DMS53 treated with DMSO at 0.1 percent for 48 hours (cell line): ENCODE results near the gene INSIG1.
A peak's percentile ranks its signal among the peaks of the same experiment; 100 is the strongest.

ENCODE experiments used
- DNase-seq: peaks from one replicate; lab custom pipeline; 2025; ENCODE audit not compliant: unreplicated experiment; lab: John Stamatoyannopoulos, UW

The INSIG1 gene

DNA sequence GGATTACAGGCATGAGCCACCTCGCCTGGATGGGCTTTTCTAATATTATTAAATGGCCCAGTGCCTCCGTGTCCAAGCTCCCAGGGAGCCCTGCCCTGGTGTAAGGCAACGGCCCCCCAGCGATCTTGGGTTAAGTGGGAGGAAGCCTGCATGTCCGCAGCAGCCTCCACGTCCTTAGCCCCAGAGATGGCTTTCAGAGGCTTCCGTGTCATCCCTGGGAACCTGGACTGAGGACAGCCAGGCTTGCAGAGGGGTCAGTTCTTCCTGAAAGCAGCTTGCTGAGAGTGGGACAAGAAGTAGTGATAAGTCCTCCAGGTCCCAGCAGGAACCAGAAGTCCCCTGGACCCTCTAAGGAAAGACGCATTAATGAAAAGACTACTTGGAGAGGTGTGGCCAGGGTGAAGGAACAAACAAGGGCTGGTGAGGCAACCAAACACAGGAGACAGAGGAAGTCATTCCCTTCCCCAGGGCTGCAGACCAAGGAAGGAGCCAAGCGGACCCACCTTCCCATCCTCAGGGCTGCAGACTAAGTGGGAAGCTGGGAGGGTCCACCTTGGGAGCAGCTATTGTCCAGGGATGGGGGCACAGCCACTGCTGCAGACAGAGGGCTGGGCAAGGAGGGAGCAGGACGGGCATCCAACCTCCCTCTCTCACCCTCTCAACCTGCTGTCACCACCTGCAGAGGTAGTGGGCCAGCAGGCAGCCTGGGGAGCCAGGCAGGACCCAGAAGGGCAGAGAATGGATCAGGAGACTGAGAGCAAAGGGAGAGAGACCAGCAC, 13.0 kb upstream of the INSIG1 start:
- DNase-seq = no peak

DNA sequence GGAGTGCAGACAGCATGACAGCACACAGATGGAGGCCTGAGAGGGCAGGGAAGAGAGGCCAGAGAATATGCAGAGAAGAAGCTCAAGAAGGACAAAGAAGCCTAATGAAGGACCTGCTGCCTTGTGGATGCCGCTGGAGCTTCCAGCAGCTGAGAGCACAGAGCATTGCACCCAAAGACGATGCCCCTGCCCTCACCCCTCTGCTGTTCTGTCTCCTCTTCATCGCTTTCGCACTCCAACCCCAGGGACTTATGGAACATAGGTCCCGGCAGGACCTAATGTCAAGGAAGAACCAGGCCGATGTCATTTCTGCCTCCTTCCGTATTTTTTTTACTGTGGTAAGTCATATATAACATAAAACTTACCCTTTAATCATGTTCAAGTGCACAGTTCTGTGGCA, 12.3 kb upstream of the INSIG1 start:
- no peak for DNase-seq

DNA sequence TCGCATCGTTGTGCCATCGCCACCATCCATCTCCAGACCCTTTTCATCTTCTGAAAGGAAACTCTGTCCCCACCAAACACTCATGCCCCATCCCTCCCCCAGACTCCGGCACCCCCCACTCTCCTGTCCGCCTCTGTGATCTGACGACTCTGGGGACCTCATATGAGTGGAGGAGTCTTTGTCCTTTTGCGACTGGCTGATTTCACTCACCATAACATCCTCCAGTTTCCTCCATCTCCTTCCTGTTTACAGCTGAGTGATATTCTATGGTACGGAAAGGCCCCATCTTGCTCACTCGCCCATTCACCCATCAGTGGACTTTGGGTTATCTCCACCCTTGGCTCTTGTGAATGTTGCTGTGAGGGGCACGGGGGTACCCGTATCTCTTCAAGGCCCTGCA, 11.8 kb upstream of the INSIG1 start:
- no peak for DNase-seq

DNA sequence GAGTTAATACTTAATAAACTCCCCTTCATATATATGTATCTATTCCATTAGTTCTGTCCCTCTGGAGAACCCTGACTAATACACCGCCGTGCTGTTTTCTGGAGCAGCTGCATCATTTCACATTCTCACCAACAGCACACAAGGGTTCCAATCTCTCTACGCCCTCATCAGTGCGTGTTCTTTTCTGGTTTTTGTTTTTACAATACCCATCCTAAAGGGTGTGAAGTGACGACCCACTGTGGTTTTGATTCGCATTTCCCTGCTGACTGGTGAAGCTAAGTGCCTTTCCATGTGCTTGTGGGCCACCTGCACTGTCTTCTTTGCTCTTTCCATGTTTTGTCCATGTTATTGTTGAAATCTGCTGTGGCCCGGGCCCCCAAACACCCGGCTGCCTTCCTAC, 11.0 kb upstream of the INSIG1 start:
- no peak for DNase-seq

DNA sequence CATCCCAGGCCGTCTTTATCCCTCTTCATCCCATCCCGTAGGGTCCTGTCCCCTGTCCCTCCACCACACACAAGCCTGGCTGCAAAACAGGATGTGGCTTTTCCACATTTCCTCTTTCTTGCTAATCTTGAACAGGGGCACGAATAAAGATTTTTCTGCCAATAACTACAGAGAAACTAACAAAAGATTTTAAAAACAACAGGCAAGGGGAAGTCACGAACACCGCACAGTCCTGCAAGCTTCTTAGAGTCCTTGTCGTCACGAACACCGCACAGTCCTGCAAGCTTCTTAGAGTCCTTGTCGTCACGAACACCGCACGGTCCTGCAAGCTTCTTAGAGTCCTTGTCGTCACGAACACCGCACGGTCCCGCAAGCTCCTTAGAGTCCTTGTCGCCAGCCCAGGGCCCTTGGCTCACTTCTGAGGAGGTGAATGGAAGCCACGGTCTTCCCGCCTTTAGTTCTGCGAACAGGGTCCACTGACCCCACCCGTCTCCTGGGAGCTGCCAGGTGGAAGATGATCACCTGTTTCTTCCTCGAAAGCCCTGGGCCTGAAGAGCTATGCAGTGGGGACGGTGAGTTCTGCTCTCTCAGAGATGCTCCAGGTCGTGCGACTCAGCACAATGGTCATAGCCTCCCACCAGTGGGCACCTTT, 10.3 kb upstream of the INSIG1 start:
- DNase-seq = no peak

DNA sequence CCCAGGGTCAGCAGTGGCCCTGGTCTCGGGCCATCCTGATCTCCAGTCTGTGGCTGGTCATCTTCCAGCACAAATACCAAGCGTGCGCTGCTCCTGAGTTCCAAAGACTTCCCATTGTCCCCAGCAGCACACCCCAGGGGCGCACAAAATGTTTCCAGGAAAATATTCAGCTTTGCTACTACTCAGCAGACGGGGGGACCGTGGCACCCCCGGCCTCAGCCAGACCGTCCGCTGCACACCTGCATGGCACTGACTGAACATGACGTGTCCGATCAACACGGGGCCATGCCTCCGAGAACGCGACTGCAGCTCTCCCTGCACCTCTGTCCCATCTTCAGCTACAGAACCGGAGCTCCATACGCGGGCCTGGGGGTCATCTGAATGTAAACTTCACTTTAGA, 9.6 kb upstream of the INSIG1 start:
- no peak for DNase-seq

DNA sequence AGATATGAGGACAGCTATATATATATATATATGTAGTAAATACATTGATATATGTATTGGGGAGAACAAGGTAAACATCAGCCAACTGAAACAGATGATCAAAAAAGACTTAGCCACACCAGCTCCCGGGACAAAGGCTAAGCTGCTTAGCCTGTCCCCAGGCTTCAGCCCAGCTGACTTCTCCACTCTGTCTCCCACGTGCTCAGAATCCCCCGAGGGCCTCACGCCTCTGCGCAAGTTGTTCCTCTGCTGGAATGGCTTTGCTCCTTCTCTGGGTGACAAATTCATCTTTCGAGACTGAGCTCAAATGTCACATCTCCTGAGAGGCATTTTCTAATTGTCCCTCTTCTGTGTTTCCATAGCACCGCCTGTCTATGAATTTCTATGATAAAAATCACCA, 8.6 kb upstream of the INSIG1 start:
- DNase-seq = no peak

DNA sequence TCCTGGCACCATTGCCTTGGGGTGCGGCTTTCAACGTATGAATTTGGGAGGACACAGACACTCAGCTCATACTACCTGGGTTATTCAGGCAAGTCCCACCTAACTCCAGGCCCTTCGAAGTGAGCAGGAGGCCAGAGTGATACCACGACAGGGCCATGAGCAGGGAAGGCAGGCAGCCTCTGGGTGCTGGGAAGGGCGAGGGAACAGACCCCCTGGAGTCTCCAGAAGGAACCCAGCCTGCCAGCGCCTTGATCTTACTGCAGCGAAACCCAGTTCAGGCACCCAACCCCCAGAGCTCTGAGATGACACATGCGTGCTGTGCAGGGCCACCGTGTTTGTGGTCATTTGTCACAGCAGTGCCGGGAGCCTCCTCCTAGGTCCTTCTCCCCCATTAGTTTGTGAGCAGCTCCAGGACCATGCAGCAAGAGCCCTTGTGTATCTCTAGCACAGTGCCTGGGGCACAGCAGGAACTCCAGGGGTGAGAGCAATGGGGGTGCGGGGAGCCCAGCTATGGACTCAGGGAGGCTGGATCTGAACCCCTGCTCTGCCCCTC, 7.7 kb upstream of the INSIG1 start:
- DNase-seq = no peak

DNA sequence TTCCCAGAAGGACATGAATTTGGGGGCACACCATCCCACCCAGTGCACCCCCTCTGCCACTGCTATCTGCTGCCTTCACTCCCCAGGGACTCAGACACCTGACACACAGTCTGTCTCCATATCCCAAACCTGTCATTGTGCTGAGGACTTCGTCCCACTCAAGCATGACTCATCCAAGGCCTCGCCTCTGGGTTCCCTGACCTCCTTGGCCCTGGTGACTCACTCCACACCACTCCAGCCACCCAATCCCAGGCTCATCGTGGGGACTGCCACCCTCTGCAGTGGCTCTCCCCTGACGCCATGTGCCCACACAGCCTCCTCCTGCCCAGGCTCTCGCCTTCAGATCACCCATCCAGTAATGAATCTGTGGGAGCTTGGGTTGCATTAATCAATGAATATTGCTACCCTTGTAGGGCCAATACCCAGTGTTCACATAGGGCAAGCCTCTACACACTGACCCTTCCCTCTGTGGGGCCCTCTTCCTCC, 6.6 kb upstream of the INSIG1 start:
- DNase-seq = peak; percentile 38

DNA sequence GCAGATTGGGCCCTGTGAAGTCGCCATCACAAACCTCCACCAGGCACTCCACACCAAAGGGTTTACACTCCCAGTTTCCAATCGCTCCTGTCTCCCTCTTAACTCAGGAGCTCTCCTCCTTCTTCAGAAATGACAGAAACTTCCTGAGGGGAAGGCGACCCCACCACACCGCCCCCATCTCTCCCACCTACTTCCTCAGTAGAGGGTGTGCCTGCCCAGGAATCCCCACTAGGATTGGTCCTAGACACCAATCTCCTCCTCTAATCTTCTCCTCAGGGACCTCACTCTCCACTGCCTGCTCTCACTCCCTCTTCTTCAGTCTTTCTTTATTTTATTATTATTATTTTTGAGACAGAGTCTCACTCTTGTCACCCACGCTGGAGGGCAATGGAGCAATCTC, 5.9 kb upstream of the INSIG1 start:
- no peak for DNase-seq

DNA sequence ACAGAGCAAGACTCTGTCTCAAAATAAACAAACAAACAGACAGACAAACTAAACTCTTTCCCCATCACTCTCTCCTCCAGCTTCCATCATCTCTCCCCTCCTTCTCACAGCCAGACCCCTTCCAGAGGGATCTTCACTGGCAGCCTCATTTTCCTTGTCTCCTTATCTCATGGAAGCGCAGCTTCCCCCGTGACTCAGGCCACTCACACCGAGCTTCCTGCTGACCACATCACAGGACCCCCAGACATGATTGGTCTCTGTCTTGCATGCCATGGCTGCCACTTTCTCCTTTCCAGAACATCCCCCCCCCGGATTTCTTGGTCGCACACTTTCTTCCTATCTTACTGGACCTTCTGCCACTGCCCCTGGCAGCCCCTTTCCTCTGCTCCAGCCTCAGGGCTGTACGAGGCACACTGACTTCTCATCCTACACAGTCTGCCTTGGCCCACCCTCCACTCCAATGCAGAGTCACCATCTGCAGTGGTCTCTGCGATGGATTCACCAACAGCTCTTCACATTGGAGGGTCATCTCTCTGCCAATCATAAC, 4.9 kb upstream of the INSIG1 start:
- DNase-seq = no peak

DNA sequence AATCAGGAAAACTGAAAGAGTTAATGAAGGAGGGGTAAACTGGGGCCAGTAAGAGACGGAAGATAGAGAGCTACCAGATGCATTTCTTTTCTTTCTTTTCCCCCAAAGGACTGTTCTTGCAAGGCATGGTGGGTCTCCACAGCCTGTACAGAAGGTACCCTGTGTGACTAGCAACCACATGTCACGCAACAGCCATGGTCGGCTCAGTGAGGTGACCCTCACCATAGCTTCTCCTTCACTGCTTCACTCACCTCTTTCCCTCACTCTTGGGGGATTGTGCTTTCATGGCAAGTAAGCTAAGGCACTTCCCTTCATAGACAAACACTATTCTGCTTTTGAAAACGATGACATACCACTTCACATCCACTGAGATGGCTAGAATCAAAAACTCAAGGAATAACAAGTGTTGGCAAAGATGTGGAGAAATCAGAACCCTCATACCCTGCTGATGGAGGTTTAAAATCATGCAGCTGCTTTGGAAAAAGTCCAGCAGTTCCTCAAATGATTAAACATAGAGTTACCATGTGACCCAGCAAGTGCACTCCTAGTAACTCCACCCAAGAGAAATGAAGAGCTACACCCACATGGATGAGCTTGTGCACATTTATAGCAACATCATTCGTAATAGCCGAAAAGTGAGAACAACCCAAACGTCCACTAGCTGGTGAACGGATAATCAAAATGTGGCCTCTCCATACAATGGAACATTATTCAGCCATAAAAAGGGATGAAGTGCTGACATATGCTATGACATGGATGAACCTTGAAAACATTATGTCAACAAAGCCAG, 3.8 kb upstream of the INSIG1 start:
- DNase-seq = no peak

DNA sequence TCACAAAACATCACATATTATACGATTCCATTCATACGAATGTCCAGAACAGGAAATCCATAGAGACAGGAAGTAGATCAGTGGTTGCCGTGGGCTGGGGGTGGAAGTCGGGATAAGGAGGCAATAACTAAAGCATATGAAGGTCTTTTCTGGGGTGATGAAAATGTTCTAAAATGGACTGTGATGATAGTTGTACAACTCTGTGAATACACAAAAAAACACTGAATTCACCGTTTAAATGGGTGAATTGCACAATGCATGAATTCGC, 3.2 kb upstream of the INSIG1 start:
- DNase-seq = no peak

DNA sequence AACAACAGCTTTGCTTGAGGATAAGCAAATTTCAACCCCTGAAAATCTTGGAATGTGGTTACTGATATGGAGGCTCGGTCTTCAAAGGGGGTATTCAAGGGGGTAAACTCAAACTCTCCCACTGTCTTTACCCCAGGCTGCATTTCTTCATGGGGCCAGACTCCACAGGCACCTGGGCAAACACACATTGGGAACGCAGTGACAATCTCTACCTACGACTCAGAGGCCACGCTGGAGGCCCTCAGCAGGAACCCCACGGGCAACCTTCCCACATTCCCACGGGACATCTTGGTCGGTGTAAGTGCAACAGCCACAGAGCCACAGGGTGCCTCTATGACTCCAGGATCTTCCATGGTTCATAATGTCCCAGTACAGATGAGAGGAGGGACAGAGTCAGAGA, 2.2 kb upstream of the INSIG1 start:
- no peak for DNase-seq

DNA sequence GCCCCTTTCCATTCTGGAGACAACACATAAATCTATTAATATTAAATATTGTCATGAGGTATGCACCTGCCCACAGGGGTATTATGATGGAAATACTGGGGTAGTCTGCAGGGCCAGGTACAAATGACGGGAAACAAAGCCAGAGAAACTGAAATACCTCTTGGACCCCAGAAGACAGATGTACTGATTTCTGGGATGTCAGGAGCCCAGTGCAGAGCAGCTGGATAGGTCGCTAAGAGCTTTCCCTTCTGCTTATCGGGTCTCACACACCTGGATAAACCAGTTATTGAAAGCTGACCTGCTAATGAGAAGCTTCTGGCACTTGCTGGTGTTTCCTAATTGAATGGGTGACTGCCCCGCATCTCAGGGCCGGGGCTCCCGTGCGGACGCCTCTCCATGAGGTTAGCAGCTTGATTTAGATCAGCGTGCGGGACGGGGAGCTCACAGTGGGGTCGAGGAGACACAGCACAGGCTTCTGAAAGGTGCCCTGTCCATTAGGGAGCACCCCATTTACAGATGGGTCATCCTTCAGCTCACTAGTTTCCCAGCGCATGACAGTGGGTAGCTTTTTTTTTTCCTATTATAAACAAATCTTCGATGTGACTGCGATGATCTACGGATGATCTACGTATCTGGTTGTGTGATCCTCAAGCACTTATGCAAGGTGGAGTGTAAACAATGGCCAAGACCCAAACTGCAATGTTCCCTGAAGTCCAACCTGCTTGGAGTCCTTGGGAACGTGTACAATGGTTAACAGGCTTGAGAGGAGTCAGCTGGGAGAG, 1.5 kb upstream of the INSIG1 start:
- DNase-seq = no peak

DNA sequence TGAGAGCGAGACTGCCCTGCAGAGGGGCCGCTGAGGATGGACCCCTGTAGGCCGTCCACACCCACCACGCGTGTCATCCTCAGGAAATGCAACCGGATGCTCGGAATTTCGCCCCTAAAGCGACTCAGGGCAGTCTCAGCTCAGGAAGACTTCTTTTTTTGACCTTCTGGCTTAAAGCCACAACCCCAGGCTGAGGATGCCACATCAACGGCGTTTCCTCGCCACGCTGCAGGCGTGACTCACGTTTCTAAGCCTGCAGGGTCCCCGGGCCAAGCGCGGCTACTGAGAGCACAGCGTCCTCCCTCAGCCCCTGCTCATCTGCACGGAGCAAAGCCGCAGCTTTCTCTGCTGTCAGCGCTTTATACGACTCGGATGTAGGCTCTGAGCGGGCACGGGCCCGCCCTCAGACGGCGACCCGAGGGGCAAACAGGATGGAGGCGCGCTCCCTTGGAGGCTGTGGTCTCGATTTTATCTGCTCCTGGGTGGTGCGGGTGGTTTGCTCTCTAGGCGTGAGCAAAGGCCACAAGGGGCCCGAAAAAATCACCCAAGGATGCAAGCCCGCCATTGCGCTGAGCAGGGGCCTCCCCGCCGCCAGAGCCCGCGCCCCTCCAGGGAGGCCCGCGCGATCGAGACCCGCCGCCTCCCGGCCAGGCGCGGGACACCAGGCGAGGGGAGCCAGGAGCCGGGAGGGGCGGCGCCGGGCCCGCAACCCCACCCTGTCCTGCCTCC, 726 bp upstream of the INSIG1 start:
- DNase-seq = peak; percentile 42

DNA sequence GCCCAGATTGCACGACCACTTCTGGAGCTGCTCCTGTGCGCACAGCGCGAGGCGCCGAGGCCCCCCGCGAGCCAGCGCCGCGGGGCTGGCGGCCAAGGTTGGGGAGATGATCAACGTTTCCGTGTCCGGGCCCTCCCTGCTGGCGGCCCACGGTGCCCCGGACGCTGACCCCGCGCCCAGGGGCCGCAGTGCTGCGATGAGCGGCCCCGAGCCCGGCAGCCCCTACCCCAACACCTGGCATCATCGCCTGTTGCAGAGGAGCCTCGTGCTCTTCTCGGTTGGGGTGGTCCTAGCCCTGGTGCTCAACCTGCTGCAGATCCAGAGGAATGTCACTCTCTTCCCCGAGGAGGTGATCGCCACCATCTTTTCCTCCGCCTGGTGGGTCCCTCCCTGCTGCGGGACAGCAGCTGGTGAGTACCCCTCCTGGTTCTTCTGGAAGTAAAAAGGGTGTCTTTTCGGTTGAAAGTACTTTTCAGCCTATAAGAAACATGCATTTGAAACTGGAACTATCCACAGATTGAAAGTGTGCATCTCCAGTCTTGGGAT, 683 bp downstream of the INSIG1 start:
- DNase-seq = peak; percentile 13

DNA sequence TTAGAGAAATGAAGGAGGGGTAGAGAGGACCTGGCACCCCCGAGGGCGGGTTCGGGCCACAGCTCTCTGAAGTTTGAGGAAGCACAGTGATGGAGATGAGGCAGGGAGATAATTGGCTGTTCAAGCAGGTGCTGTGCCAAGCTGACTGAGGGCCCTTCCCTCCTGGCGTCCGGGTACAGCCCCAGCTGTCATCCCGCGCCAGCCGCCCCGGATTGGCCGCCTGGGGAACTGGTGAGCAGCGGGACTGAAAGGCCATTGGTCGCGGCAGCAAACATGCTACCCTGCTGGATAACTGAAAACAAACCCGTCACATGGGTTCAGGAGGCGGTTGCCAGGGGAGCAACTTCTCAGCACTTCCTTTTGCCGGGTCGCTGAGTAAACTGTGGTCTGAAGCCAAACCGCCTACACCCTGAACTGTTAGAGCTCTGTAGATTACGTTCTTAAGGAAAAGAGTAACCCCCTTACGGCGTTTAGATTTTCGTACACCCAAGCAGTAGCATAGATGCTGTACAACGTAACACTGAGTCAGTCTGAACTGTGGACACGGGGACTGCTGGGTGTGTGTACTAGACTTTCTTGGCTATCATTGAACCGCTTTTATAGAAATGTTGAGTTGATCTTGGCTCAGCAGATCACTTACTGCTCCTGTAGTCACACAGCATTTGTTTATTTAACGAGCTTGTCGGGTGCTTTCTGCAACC, 1.3 kb downstream of the INSIG1 start:
- peak; percentile 97 for DNase-seq

DNA sequence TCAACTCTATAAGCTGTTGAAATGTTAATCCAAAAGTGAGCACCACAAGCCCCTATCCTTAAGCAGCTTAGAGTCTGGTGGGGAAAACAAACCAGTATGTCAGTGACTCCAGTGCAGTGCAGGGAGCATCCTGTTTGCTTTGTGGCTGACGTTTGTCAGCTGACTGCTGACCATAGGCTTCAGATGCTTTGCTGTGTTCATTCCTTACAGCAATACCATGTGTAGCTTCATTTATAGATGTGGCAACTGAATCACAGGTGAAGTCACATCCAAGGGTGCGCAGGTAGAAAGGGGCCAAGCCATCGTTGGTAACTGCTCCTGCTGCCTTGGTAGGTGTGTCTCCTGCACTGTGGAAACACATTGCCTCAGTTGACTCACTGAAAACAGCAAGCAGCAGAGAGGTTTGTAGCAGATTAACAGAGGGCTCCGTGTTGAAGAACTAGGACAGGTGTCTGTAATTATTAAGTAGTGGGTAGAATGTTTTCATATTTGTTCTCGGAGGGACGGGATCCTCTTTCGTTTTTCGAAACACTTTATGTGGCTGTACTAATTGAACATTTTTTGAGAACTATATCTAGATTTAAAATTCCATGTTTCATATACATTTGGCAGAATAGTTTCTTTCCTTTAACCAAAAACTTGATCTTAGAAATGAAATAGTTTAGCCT, 2.0 kb downstream of the INSIG1 start:
- DNase-seq = no peak
